BJ (cell line): Measurements from ENCODE around the gene OPCML. TPM values are rescaled to one million over a fixed set of nuclear protein-coding genes. Genes with fewer than 3 reads are reported as not detected.

Experiments
- CTCF ChIA-PET: fragments of 350-600 bp; formaldehyde crosslinking; extraction: SDS; loops from one replicate; lab custom pipeline; 2021; ENCODE audit warnings: antibody characterized with exemption, inconsistent platforms; lab: Yijun Ruan, JAX
- POLR2A ChIA-PET: fragments of 300-600 bp; sonication (Branson Sonifier 250); formaldehyde crosslinking; extraction: SDS; loops from one replicate; lab custom pipeline; 2021; ENCODE audit warnings: antibody characterized with exemption; lab: Charles Lee
- DNase-seq: peaks from one replicate; pipeline ENCODE4 v3.0.0-alpha.2; 2011; ENCODE audit warnings: low read depth
- H3K27me3 ChIP-seq: 2 replicates; pipeline ENCODE4 v1.6.0; 2011; ENCODE audit warnings: low read length; ENCODE audit not compliant: control insufficient read depth, insufficient read depth
- H3K36me3 ChIP-seq: 2 replicates; pipeline ENCODE4 v1.5.1; 2011; ENCODE audit warnings: low read length; ENCODE audit not compliant: control insufficient read depth, insufficient read depth
- H3K4me3 ChIP-seq: 2 replicates; pipeline ENCODE4 v1.5.1; 2011; ENCODE audit warnings: low read depth, mild to moderate bottlenecking, control low read depth, low read length
- polyA plus RNA-seq: library from polyadenylated mRNA; depleted of rRNA; stranded (reverse); fragments of >200 nt; gene quantifications from 2 replicates; pipeline ENCODE4 v1.2.3, GENCODE V29; 2011
- TF ChIP-seq, protein P1 (sequence below): IDR thresholded peaks from 2 replicates; pipeline ENCODE4 v1.5.1; 2011; ENCODE audit warnings: low read depth, mild to moderate bottlenecking, control low read depth, inconsistent platforms, low read length, moderate library complexity; ENCODE audit not compliant: insufficient read depth

OPCML gene
- polyA plus RNA-seq, 1 experiment, result 2.0 TPM

DNA sequence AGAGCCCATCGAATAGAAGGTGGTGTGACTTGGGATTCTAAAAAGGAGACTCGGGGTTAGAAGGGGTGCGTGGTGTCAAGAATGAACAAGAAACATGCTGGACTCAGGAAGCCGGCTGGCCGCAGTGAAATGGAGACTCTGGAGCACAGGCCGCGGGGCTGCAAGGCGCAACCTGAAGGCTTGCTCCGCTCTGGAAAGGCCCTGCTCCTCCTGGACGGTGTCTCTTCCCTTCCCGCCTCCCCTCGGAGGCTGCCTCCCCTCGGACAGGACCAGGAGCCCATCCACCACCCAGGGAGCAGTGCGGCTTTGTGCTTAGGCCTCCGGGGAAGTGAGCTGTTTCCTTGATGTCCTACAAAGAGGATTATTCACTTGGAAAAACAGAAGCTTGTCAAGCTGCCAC, 170.1 kb downstream of the OPCML start:
- Histone ChIP-seq H3K36me3 (no peaks in the 10 kb centered on the region), H3K27me3 (no peaks in the 10 kb centered on the region), H3K4me3 (no peak overlapping the region)
- CTCF ChIA-PET, result no interaction called here
- POLR2A ChIA-PET, result no interaction called here
- TF ChIP-seq, protein P1, sequence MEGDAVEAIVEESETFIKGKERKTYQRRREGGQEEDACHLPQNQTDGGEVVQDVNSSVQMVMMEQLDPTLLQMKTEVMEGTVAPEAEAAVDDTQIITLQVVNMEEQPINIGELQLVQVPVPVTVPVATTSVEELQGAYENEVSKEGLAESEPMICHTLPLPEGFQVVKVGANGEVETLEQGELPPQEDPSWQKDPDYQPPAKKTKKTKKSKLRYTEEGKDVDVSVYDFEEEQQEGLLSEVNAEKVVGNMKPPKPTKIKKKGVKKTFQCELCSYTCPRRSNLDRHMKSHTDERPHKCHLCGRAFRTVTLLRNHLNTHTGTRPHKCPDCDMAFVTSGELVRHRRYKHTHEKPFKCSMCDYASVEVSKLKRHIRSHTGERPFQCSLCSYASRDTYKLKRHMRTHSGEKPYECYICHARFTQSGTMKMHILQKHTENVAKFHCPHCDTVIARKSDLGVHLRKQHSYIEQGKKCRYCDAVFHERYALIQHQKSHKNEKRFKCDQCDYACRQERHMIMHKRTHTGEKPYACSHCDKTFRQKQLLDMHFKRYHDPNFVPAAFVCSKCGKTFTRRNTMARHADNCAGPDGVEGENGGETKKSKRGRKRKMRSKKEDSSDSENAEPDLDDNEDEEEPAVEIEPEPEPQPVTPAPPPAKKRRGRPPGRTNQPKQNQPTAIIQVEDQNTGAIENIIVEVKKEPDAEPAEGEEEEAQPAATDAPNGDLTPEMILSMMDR, result no peak
- DNase-seq, result no peak

DNA sequence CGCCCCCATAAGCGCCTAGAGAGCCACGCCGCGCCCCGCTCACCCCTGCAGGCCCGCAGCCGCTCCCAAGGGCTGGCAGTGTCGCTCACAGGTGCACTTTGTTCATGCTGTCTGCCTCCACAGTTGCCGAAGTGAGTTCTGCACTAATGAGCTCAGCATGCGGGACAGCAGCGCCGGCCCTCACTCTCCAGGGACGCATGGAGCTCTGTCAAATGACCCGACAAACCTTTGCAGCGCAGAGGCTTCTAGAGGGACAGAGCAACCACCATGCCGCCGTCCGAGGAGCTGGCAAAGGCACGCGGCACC, 170.7 kb downstream of the OPCML start:
- TF ChIP-seq, protein P1, result no peak
- POLR2A ChIA-PET, result no interaction called here
- Histone ChIP-seq H3K36me3 (no peaks in the 10 kb centered on the region), H3K4me3 (no peak overlapping the region), H3K27me3 (no peaks in the 10 kb centered on the region)
- no peak for DNase-seq
- CTCF ChIA-PET, result no interaction called here

DNA sequence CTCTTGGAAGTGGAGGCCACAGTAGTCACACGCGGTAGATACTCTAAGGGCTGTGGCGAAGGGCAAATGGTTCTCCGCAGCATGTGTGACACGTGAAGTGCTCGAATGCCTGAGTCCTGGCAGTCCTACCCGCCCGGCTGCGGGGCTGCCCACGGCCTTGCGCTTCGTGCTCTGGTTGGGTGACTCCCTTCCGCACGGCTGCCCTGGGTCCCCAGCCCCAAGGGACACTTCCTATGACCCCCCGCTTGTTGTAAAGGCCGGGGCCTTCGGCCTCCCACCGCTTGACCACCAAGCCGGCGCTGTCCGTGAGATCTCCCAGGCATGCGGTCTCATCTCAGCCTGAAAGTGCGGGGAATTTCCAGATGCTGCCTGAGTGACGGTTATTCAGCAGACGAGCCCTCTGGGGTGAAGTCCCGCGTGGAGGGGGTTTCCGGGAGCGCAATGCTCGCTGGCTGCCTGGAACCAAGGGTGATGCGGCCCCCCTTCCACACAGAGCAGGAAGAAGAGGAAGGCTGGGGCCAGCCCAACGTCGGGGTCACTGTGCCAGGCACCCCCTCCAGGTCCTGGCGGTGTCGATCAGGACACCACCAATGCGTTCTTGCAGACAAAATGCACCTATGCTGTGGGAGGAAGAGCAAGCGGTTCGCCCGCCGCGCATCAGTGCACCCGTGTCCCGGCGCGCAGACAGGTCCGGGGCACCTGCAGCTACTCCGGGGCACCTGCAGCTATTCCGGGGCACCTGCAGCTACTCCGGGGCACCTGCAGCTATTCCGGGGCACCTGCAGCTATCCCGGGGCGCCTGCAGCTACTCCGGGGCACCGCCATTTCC, 171.2 kb downstream of the OPCML start:
- DNase-seq, result no peak

DNA sequence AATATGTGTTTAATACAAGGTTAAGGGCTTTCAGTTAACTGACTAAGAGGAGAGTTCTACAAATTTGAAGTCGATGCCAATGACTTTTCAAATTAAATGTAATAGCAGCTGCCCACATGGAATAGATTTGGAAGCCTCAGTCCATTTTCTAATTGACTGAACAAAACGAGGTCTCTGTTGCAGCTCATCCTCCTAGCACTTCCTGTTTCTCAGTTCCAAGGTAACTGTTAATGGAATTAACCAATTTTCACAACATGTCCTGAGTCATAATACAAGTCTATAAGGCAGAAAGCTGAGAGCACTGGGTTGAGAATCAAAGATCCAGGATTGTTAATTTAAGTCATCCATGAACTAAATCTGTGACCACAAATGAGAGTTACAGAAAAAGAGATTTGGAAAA, 177.2 kb downstream of the OPCML start:
- ChIA-PET CTCF (no interaction called here), POLR2A (no interaction called here)
- TF ChIP-seq, protein P1, result no peak
- no peak overlapping the region for H3K4me3 ChIP-seq
- no peaks in the 10 kb centered on the region for H3K27me3 ChIP-seq
- DNase-seq, result no peak
- H3K36me3 ChIP-seq, result no peaks in the 10 kb centered on the region

More for the DNA sequence above, 171.2 kb downstream of the OPCML start:
- POLR2A ChIA-PET, result no interaction called here
- TF ChIP-seq, protein P1, result no peak
- CTCF ChIA-PET, result no interaction called here
- H3K27me3 ChIP-seq, result no peaks in the 10 kb centered on the region
- no peak overlapping the region for H3K4me3 ChIP-seq
- no peaks in the 10 kb centered on the region for H3K36me3 ChIP-seq

DNA sequence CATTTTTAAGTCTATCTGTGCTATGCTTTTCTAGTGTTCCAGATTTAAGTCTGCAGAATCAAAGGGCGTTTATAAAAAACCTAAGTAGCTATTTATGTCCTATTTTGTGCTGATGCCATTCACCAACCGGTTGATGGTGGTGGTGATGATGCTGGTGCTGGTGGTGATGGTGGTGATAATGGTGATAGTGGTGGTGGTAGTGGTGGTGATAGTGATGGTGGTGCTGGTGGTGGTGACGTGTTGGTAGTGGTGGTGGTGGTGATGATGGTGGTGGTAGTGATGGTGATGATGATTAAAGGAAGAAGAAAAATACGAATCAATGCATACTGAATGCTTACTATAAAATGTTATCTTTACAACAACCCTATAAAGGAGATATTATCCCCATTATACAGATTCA, 178.2 kb downstream of the OPCML start:
- no peak for DNase-seq
- Histone ChIP-seq H3K27me3 (no peaks in the 10 kb centered on the region), H3K36me3 (no peaks in the 10 kb centered on the region), H3K4me3 (no peak overlapping the region)
- ChIA-PET CTCF (interaction anchor here (0.6 kb wide), 1 partner anchor 20 kb away, joined by 3 read pairs; no protein-coding TSS in a partner anchor), POLR2A (no interaction called here)
- TF ChIP-seq, protein P1, result no peak
